HG03354 (cell line): ENCODE measurements around the gene TERB2.
"Not testable (repeated sequence)": the region's sequence is repeated elsewhere in the genome, so short reads cannot be mapped to it uniquely, and the experiment has no call there.

ENCODE experiments used
- ATAC-seq: cut with Tn5 transposase; IDR thresholded peaks from one replicate; pipeline ENCODE4 v1.9.1; 2021; ENCODE audit warnings: mild to moderate bottlenecking; ENCODE audit not compliant: unreplicated experiment, poor library complexity, severe bottlenecking

Gene TERB2

GRCh38 chr15:44956388-44956787 lies at the start of gene TERB2:
TERB2 (plus strand) TSS chr15:44956687; CDS start chr15:44956719, 32 bp downstream.
- no peak for ATAC-seq

DNA sequence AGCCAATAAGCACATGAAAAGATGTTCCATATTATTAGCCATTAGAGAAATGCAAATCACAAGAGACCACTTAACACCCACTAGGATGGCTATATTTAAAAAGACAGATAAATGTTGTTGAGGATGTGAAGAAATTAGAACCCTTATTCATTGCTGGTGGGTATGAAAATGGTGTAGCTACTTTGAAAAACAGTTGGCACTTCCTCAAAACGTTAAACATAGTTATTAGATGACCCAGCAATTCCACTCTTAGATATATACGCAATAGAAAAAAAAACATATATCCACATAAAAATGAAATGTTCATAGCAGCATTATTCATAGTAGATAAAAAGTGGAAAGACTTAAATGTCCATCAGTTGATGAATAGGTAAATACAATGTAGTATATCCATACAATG lies 47.1 kb upstream of the TERB2 start:
- no peak for ATAC-seq

GRCh38 chr15:44910981-44911625 lies 45.4 kb upstream of the TERB2 start:
- no peak for ATAC-seq

DNA sequence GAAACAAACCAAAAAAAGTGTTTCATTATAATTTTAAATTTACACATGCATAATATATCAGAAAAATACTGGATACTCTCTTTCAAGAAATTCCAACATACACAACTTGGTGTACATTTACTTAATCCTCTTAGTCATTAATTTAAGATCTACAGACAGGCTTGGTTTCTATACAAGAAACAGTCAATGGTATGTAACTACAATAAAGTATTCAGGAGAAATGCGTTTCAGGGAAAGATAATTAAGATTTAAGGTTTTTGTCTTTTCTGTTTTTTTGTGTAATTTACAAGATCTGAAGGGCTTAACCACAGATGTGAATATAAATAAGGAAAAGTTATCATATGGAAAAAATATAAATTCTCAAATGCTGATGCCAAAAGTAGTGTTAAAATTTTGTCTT lies 44.3 kb upstream of the TERB2 start:
- not testable (repeated sequence) for ATAC-seq

GRCh38 chr15:44912974-44913448 lies 43.5 kb upstream of the TERB2 start:
- not testable (repeated sequence) for ATAC-seq

DNA sequence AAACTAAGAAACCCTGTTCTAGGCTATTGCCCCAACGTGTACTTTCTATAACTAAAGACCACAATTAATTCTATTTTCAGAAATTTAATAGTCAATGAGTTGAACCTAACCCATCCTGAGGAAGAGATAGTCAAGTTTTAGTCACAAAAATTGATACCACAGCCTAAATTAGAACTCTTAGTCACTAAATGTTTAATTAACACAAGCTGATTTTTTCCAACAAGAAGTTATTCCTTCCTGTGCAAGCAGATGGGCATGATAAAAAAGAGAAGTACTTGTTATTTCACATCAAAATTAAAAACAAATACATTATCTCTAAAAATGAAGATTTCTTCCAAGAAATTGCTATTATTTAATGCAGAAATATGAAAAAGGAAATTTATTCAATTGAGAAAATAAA lies 38.4 kb upstream of the TERB2 start:
- ATAC-seq, result no peak

GRCh38 chr15:44928658-44929057 lies 27.8 kb upstream of the TERB2 start:
- ATAC-seq, result not testable (repeated sequence)

GRCh38 chr15:44930283-44930682 lies 26.2 kb upstream of the TERB2 start:
- not testable (repeated sequence) for ATAC-seq

- not testable (repeated sequence) for ATAC-seq
Measured at GRCh38 chr15:44958302-44958701, 1.8 kb downstream of the TERB2 start.

- ATAC-seq, result no peak
Measured at GRCh38 chr15:44968475-44968874, 12.0 kb downstream of the TERB2 start.

DNA sequence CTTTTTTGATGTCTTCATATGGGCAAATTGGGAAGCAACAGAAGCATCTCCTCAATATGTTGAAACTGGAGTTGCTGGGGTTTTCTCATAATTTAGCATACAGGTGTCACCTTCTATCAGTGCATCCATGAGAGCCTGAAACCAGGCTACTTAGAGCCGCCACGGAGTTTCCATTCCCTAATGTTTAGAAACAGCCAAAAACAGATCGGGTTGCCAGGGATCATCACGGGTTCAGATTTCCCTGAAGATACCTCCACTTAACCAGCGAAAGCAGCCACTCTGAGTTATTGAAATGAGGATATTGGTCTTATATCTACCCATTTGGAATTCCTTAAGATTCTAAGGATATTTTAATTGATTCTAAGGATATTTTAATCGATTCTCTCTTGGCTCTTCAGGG lies 14.5 kb downstream of the TERB2 start:
- no peak for ATAC-seq

GRCh38 chr15:44976183-44976582 lies 19.7 kb downstream of the TERB2 start:
- not testable (repeated sequence) for ATAC-seq

DNA sequence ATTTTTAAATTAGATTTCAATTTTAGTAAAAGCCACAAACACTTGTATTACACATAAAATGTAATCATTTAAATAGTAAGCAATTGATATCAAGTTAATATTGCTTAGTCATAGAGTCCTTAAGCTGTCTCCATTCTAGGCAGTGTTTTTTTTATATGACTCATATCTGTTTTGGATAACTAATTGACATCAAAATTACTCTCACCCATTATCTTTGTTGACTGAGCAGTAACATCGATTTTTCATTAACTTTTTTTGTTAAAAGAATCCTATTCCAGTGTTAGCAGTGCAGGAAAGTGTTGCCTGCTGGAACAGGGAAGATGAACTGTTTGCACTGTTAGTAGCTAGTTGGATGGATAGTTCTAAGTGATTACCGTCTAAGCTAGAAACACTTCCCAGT lies 21.3 kb downstream of the TERB2 start:
- not testable (repeated sequence) for ATAC-seq

- not testable (repeated sequence) for ATAC-seq
Measured at GRCh38 chr15:44979617-44980339, 23.3 kb downstream of the TERB2 start.

DNA sequence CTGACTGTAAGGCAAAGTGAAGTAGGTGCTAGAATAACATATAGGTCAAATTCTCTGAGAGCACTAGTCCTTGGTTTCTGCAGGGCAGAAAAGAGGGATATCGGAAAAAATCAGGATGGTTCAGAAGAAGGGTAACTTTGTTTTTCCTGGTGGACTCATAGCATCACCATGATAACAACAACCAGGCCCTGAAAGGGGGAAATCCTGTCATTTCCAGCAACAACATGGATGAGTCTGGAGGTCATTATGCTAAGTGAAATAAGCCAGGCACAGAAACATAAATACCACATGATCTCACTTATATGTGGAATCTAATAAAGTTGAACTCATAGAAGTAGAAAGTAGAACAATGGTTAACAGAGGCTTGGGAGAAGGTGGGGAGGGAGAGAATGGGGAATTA lies 27.7 kb downstream of the TERB2 start:
- not testable (repeated sequence) for ATAC-seq

- not testable (repeated sequence) for ATAC-seq
Measured at GRCh38 chr15:44986346-44987055, 30.0 kb downstream of the TERB2 start.

DNA sequence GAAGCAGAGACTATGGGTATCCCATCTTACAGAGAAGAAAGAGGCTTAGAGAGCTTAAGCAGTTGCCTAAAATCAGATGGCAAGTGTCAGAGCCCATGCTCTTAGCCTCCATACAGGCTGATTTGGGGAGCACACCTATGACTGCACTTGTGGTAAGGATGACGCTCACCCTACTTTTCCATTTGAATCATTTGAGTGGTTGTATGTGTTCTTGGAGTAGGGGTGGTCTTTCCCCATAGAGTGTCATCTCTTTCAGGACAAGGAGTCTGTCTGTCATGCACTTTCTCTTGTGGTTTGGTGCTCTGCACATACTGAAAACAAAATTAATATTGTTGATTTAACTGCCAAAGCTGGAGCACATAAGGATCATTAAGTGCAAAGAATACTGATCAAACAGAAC lies 31.2 kb downstream of the TERB2 start:
- ATAC-seq, result not testable (repeated sequence)

GRCh38 chr15:44988184-44988869 lies 31.8 kb downstream of the TERB2 start:
- ATAC-seq, result not testable (repeated sequence)

GRCh38 chr15:44988870-44989219 lies 32.4 kb downstream of the TERB2 start:
- ATAC-seq, result not testable (repeated sequence)

DNA sequence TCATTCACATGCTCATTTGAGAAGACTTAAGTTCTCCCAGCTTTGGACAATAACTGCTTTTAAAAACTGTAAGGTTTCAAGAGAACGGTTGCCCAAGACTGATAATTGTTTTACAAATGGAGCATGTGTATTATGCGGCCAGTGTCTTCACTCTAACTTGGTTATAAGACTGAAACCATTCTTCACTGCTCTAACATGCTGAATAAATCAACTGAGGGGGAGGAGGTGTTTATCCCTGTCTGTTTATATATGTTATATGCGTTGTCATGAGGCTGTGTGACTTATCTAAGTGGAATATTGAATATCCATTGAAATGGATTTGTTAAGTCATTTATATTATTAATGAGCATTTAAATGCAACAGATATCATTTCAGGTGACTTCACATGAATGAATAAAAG lies 41.1 kb downstream of the TERB2 start:
- ATAC-seq, result not testable (repeated sequence)
